ENCODE data around the gene CBR3. TPM values are rescaled to one million over a fixed set of nuclear protein-coding genes. Genes with fewer than 3 reads are reported as not detected.
A peak's percentile ranks its signal among the peaks of the same experiment; 100 is the strongest.

CBR3 gene
- total and polyA plus RNA-seq, 12 donors = 0.99 to 10.4 (median 2.2) TPM

GRCh38 chr21:36145259-36145658 is 10.4 kb downstream of the CBR3 start:
- H3K4me3 ChIP-seq = no peak overlapping the region
- H3K27me3 ChIP-seq = no peaks in the 10 kb centered on the region
- intact Hi-C loops (cut with DNase I) = loop anchor here in 4 of 10 donors (10.0 kb wide), 3 partner anchors 60 to 180 kb away; partner anchors contain the start of gene MORC3 (in 2 of the 4)
- no peak for TF ChIP-seq CTCF (IDR thresholded peaks at IDR 0.05)
- peaks cover under 1 to 17% (median 7%) of the 10 kb centered on the region in 9 donors for H3K4me1 ChIP-seq
- H3K9me3 ChIP-seq = no peaks in the 10 kb centered on the region
- no peak for ATAC-seq
- DNase-seq = no peak
- peaks cover 0 to 39% (median 3%) of the 10 kb centered on the region in 9 donors for H3K36me3 ChIP-seq
- WGBS, 2 donors = 80 to 85% methylated on average over 3 of the region's 3 CpGs
- no peak overlapping the region for H3K27ac ChIP-seq

GRCh38 chr21:36147911-36148310 is 13.0 kb downstream of the CBR3 start:
- Histone ChIP-seq H3K36me3 (peaks cover 0 to 30% (median 0%) of the 10 kb centered on the region in 9 donors), H3K9me3 (peaks cover 0 to 9% (median 0%) of the 10 kb centered on the region in 11 donors), H3K4me3 (no peak overlapping the region), H3K27ac (no peak overlapping the region), H3K4me1 (peaks cover 4 to 22% (median 16%) of the 10 kb centered on the region in 9 donors), H3K27me3 (no peaks in the 10 kb centered on the region)
- whole genome bisulfite sequencing, 2 donors = 92 to 94% methylated on average over 5 of the region's 5 CpGs
- intact Hi-C loops (cut with DNase I) = loop anchor here in 4 of 10 donors (10.0 kb wide), 3 partner anchors 57 to 177 kb away; partner anchors contain the start of gene MORC3 (in 2 of the 4)
- TF ChIP-seq CTCF (IDR thresholded peaks at IDR 0.05) = no peak
- ATAC-seq (no peak), DNase-seq (no peak)

- no peak for TF ChIP-seq CTCF (IDR thresholded peaks at IDR 0.05)
- WGBS, 2 donors = 97 to 100% methylated on average over 3 of the region's 3 CpGs
- intact Hi-C loops (cut with DNase I) = loop anchor here in 4 of 10 donors (10.0 kb wide), 3 partner anchors 56 to 176 kb away; partner anchors contain the start of gene MORC3 (in 2 of the 4)
These were observed 14.0 kb downstream of the CBR3 start for GRCh38 chr21:36148886-36149285.

GRCh38 chr21:36149788-36150711 is 15.2 kb downstream of the CBR3 start:
- Histone ChIP-seq H3K27ac (peak overlapping the region; percentile 30 to 91 (median 71)), H3K36me3 (peaks cover 0 to 19% (median 0%) of the 10 kb centered on the region in 9 donors), H3K27me3 (no peaks in the 10 kb centered on the region), H3K9me3 (peaks cover 0 to 10% (median 0%) of the 10 kb centered on the region in 11 donors), H3K4me1 (peaks cover 4 to 22% (median 18%) of the 10 kb centered on the region in 9 donors), H3K4me3 (peak overlapping the region in 1 of 10 donors; percentile 8)
- WGBS, 2 donors = 58 to 63% methylated on average over 7 of the region's 7 CpGs
- peak in 1 of 2 donors; percentile 48 for DNase-seq
- ATAC-seq = peak; percentile 79 to 92 (median 88)
- no peak for TF ChIP-seq CTCF (IDR thresholded peaks at IDR 0.05)
- intact Hi-C loops (cut with DNase I) = loop anchor here in 6 of 10 donors (5.0 to 10.0 kb wide), 6 partner anchors 55 to 177 kb away; partner anchors contain the start of gene MORC3 (in 3 of the 6)

More at GRCh38 chr21:36148886-36149285, 14.0 kb downstream of the CBR3 start:
- peaks cover 0 to 10% (median 0%) of the 10 kb centered on the region in 11 donors for H3K9me3 ChIP-seq
- H3K27me3 ChIP-seq = no peaks in the 10 kb centered on the region
- no peak overlapping the region for H3K27ac ChIP-seq
- DNase-seq = no peak
- ATAC-seq = no peak
- H3K4me1 ChIP-seq = peaks cover 4 to 22% (median 16%) of the 10 kb centered on the region in 9 donors
- peaks cover 0 to 21% (median 0%) of the 10 kb centered on the region in 9 donors for H3K36me3 ChIP-seq
- no peak overlapping the region for H3K4me3 ChIP-seq

Data from heart right ventricle (tissue), 16 donors.